Ureter (tissue), 1 donor: ENCODE data around the gene FBXO3. TPM values are rescaled to one million over a fixed set of nuclear protein-coding genes. Genes with fewer than 3 reads are reported as not detected.
"Not testable (repeated sequence)": the region's sequence is repeated elsewhere in the genome, so short reads cannot be mapped to it uniquely, and the experiment has no call there.

Experiments used
- DNase-seq: peaks from one replicate; pipeline ENCODE4 v3.0.0-alpha.2; 2020; ENCODE audit warnings: low spot score
- total RNA-seq: library from RNA; stranded (reverse); gene quantifications from one replicate; pipeline ENCODE4 v1.2.4, GENCODE V29; 2023
- donor health status: DM: yes; HTN: yes; CAD: no.

FBXO3 gene
- total RNA-seq, 1 donor from 2014 or later, result 36.5 TPM

DNA sequence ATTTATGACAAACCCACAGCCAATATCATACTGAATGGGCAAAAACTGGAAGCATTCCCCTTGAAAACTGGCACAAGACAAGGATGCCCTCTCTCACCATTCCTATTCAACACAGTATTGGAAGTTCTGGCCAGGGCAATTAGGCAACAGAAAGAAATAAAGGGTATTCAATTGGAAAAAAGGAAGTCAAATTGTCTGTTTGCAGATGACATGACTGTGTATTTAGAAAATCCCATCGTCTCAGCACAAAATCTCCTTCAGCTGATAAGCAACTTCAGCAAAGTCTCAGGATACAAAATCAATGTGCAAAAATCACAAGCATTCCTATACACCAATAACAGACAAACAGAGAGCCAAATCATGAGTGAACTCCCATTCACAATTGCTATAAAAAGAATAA lies 46.8 kb downstream of the FBXO3 start:
- not testable (repeated sequence) for DNase-seq

DNA sequence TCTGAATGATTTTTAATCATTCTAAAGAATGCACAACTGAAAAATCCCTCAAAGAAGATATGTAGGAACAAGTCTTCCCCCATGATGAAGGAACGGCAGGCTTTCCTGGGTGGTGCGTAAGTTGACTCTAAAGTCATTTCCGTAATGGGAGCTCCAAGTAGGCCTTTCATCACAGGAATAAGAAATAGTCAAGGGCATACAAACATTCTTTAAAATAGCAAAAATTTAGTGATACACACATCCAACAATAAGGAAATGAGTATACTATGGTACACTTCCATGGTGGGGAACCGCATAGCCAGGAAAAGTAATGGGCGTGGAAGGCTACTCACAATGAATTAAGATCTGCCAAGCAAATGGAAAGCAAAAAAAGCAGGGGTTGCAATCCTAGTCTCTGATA lies 48.8 kb downstream of the FBXO3 start:
- no peak for DNase-seq

- DNase-seq, result no peak
These were observed 49.7 kb downstream of the FBXO3 start for GRCh38 chr11:33724644-33725035.

GRCh38 chr11:33723238-33723881 lies 51.0 kb downstream of the FBXO3 start:
- no peak for DNase-seq

DNA sequence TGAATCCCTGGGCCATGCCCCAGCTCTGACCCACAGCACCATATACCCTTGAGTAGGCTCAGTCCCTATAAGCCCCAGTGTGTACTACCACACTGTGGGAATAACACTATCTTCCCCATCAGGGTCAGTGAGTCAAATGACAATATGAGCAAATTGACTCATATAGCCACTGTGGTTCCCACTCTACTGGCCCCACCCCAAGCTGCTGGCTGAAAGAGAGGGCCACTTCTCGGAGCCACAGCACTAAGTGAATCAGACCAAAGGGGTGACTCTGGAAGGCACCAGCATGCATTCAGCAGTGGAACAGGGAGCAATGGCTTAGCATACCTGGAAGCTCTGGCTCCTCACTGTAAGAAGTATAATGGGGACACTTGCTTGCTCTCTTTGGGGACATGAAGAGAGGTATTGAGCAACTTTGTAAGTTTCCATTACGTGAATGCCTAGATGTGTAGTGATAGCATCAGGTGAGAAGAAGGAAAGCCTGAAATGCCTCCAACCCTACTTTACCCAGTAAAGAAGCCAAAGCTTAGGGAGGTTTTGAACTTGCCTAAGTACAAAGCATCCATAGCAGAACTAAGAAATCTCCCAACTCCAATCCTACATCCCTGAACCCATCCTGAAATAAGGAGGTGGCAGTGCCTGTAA lies 51.6 kb downstream of the FBXO3 start:
- DNase-seq, result no peak

- no peak for DNase-seq
These were observed 52.3 kb downstream of the FBXO3 start for GRCh38 chr11:33721984-33722383.

DNA sequence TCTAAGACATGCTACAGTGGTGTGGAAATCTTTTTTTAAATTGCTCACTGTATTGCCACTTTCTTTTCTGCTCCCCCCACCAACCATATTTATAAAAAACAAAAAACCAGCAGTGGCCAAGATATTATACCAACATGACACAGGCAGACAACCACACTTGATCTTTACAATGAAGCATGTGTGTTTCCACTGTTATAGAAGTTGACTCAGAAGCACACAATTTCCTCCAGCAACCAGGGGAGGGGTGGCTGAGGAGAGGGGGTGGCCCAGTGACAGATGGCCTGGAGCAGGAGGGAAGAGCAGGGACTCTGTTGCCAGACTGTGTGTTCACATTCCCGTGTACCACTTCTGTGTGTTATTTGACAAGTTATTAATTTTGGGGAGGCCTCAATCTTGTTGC lies 52.9 kb downstream of the FBXO3 start:
- no peak for DNase-seq

DNA sequence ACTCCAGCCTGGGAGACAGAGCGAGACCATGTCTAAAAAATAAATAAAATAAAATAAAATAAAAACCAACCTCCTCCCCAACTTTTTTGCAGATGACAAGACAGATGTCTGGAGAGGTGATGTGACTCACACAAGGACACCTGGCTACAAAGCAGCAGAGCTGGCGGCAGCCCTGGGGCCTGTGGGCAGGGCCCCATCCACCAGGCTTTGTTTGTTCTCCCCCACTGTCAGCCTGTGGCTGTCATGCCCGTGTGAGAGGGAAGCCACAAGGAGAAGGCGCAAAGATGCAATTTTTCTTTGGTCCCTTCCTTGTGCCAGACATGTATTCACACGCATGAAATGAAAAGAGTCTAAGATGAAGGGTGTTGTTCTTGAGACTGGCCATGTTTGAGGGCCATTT lies 54.7 kb downstream of the FBXO3 start:
- DNase-seq, result no peak

DNA sequence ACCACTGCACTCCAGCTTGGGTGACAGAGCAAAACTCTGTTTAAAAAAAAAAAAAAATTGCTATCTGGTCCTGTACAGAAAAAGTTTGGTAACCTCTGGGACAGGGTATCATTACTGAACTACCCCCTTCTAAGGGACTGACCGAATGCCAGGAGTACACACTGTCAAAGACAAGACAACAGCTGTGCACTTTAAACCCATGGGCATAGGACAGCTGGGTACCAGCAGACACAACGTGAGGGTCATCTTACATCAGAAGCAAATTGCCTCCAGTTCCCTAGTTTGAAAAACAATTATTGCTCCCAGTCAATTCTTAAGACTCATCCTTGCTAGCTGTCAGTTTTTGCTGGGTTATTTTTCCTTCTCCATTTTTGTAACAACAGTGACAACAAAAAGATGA lies 55.9 kb downstream of the FBXO3 start:
- no peak for DNase-seq

- DNase-seq, result no peak
These were observed 58.1 kb downstream of the FBXO3 start for GRCh38 chr11:33716243-33716642.

DNA sequence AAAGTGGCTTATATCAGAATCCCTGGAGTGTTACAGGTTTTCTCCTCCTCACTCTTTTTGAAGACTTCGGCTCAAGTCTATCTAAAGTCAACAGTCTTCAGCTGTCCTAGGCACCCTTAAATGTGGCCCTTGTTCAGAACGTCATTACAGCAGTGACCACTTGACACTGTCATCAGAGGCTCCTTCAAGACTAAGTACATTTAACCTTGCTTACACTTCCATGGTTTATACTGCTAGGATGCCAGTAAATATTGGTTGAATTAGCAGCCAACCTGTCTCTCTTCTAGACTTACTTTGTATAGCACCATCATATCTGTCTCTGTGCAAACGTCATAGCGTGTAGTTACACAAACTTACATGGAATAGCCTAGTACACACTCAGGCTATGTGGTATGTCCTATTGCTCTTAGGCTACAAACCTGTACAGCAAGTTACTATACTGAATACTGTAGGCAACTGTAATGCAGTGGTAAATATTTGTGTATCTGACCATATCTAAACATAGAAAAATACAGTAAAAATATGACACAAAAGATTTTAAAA lies 60.4 kb downstream of the FBXO3 start:
- no peak for DNase-seq

DNA sequence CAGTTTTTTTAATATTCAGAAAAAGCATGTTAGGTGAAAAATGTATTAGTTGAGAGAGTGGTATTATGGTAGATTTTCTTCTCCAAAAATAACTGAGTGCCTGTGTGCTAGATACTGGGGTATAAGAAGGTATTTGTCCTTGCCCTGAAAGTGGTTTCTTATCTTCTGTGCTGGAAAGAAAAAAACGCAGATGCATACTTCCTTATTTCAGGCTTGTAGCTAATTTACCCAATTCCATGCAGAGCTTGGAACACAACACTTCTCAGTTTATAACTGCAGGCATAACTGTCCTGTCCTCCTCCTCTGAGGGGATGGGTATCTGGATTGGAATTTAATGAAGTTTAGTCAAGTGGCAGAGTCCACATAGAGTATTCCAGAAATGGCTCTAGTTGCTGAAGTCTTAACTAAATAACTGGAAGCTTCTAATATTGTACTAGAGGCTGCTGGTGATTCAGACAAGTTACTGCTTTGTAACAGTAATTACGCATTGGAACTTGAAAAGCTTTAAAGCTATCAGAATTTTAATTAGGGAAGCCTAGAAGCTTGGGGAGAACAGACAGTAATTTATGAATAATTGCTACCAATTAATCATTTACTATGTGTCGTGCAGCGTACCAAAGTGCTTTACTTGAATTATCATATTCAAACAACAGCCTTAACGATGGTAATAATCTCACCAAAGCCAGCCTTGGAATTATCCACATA lies 61.0 kb downstream of the FBXO3 start:
- no peak for DNase-seq

GRCh38 chr11:33712436-33712835 lies 61.9 kb downstream of the FBXO3 start:
- no peak for DNase-seq

DNA sequence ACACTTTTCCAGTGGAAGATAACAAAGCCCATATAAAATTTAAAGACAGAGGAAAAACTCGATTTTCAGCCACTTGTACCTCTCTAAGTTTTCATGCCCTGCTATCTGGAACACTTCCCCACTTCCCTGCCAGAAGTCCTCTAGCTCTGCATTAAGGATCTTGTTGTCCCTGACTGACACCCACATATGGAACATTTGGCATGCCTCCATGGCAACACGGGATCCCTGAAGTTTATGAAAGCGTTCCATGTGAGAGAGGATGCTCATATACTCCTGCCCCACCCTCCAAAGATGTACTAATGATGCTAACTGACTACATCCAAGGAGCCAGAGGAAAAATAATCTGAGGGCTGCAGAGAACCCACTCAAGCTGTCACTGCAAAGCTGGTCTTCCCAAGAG lies 64.9 kb downstream of the FBXO3 start:
- DNase-seq, result no peak

GRCh38 chr11:33708985-33709384 lies 65.3 kb downstream of the FBXO3 start:
- DNase-seq, result no peak

DNA sequence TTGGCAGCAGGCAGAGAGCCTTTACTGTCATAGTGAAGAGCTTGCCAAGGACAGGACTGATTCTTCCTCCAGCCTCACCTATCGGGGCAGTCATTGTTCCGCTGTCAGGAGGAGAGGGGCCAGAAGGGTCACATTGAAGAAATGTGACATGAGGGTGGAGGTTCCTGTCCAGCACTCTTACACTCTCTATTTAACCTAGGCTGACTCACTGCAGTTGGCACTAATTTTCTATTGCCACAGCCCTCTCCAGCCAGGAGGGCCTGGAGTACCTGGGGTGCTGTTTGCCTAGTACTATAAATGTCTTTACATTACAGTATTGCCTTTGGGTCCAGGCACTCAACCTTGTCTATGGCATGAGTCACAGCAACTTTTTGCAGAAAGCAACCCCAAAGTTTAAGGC lies 66.5 kb downstream of the FBXO3 start:
- not testable (repeated sequence) for DNase-seq

GRCh38 chr11:33706966-33707365 lies 67.4 kb downstream of the FBXO3 start:
- DNase-seq, result no peak

DNA sequence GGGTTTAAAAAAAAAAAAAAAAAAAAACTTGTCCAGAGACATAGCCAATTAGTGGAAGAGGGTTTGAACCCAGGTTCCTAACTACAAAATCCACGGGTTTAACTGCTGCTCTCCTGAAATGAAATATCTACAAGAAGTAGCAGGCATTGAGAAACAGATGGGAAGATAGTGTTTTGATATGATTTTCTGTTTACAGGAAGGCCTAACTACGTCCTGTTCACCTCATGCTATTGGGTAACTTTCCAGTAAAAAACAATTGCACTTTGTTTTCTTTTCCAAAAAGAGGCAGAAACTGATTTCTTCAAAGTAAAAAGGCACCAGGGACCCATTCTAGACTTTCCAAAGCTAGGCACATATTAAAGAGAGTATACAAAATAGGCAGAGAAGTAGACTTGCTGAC lies 67.8 kb downstream of the FBXO3 start:
- no peak for DNase-seq

DNA sequence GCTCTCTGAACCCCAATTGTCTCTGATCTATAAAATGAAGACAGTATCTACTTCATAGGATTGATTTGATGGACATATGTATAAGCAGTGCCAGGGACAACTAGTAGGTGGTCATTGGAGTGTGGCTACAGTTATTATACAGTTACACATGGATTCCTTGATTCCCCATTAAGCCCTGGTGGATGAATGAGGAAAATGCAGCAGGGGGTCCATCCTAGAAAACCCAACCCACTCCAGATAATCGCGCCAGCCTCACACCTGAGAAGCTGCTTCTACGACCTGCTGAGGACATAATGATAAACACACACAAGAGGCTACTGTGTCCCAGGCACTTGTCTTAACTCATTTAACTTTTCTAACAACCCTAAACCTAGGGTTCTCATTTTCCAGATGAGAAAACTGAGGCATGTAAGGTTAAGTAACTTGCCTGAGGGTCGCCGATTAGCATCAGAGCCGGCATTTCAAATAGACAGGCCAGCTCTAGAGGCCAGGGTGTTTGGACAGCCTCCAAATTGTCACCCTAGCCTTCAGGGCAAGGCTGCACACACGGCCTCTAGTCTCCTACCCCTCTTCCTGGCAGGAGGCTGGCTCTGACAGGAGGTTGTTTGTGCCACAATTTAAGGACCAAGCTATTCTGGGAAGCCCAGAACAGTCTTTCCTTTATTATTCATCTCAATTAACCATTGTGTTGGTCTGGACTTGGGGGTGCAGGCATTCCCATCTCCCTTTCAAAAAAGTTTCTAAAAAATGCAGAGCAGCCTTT lies 69.9 kb downstream of the FBXO3 start:
- no peak for DNase-seq

GRCh38 chr11:33703788-33704187 lies 70.5 kb downstream of the FBXO3 start:
- DNase-seq, result no peak

DNA sequence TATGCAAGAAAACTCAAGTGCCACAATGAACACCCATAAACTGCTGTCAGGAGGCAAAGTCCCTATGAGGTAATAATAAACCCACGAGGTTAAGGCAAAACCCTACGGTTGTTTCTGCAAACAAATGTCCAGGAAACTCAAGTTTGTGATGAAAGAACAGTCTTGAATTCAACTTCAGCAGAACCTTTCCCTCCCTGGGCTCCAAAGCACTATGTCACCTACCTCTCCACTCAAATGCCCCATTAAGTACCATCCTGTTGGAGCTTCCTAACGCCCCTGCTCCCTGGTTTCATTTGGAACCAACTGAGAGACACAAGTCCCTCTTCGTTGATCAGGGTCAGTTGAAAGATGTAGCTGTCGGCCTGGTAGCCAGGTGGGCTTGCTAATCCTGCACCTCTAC lies 71.1 kb downstream of the FBXO3 start:
- no peak for DNase-seq
